A549 treated with CpdA at 1 μM for 4 hours (cell line): ENCODE data around the gene CRYBA1. TPM values are rescaled to one million over a fixed set of nuclear protein-coding genes. Genes with fewer than 3 reads are reported as not detected.

Source experiments
- total RNA-seq: library from RNA; stranded (reverse); fragments of 200-300 nt; extraction: Qiagen RNA extraction; gene quantifications from 5 replicates; pipeline ENCODE4 v1.2.3, GENCODE V29; 2022; ENCODE audit warnings: low read depth

CRYBA1 gene, protein sequence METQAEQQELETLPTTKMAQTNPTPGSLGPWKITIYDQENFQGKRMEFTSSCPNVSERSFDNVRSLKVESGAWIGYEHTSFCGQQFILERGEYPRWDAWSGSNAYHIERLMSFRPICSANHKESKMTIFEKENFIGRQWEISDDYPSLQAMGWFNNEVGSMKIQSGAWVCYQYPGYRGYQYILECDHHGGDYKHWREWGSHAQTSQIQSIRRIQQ
- total RNA-seq, result not detected in 5 replicates

DNA sequence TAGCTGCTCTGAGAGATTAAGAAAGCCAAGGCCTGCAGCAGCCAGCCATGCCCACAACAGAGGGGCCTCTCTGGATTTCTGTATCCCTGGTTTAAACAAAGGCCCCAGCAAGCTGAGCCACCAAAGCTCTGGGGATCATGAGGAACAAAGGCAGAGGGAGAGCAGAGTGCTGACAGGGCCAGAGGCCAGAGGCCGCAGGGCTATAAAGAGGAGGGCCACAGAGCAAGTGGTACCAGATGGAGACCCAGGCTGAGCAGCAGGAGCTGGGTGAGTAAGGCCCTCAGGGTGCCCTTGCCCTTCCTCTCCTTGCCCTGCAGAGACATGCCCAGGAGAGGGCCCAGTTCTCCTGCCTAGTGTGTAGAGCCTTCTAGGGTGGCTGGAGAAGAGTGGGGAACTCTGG, at the start of gene CRYBA1:
Gene CRYBA1 (plus strand): TSS at position 232 of the 400 bp plus-strand sequence. CDS start 5 bp downstream, at position 237.

DNA sequence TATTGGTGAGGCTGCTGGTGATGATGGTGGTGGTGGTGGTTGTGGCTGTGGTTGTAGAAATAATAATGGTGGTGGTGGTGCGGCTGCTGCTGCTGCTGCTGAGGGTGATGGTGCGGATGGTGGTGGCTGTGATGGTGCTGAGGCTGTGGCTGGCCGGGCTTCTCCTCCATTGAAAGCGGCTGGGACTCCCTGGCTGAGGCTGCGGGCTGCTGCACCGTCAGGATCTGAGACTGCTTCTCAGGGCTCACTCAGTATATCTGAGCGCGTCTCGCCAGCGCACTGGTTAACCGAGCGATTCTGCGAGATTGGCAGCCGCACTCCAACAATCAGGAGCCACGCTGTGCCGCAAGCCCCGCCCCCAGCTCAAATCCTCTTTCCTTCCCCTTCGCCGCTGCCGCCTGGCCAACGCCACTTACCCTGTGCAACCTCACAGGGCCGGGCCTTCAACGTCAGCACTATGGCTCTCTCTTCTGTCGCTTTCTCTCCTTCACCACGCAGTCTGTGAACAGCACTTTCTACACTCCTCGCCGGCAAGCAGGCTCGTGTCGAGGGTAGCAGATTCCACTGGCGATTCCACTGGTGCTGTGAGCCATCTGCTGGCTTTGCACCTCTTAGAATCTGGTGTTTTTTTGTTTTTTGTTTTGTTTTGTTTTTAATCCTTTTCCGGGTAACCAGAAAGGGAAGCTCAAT, 47.4 kb downstream of the CRYBA1 start, which contains the start of gene NUFIP2:
Gene NUFIP2 (minus strand): TSS at position 259 of the 690 bp plus-strand sequence. CDS start 89 bp downstream, at position 170.

Other genes starting within 250 kb of the CRYBA1 start
- 0.18 TPM in 1 of 5 replicates, not detected in the others for gene SEZ6, start 240.8 kb upstream of the CRYBA1 start, total RNA-seq
- gene PIPOX, start 203.7 kb upstream of the CRYBA1 start, total RNA-seq, result 0.13 to 0.20 TPM (median 0.16 TPM) in 3 of 5 replicates, not detected in the others
- gene MYO18A, start 66.5 kb upstream of the CRYBA1 start, total RNA-seq, result 29.6 to 34.7 TPM (median 30.9 TPM) in 5 replicates
- gene NUFIP2, start 47.3 kb downstream of the CRYBA1 start, total RNA-seq, result 44.0 to 62.2 TPM (median 48.7 TPM) in 5 replicates
- gene TAOK1, start 143.5 kb downstream of the CRYBA1 start, total RNA-seq, result 16.3 to 25.2 TPM (median 23.1 TPM) in 5 replicates